HG03095 (cell line): ENCODE data around the gene MAPK8IP1.
"Not testable (repeated sequence)": the region's sequence is repeated elsewhere in the genome, so short reads cannot be mapped to it uniquely, and the experiment has no call there.

Experiments
- ATAC-seq: cut with Tn5 transposase; IDR thresholded peaks from one replicate; pipeline ENCODE4 v1.9.1; 2021; ENCODE audit warnings: moderate library complexity; ENCODE audit not compliant: unreplicated experiment

MAPK8IP1 gene

GRCh38 chr11:45889555-45889954 is 4.1 kb downstream of the MAPK8IP1 start:
- no peak for ATAC-seq

- ATAC-seq = no peak
Measured at GRCh38 chr11:45889966-45890365, 4.5 kb downstream of the MAPK8IP1 start.

GRCh38 chr11:45890886-45891550 is 5.6 kb downstream of the MAPK8IP1 start:
- ATAC-seq = no peak

- no peak for ATAC-seq
Measured at GRCh38 chr11:45892856-45893255, 7.4 kb downstream of the MAPK8IP1 start.

- no peak for ATAC-seq
Measured at GRCh38 chr11:45894555-45895247, 9.2 kb downstream of the MAPK8IP1 start.

GRCh38 chr11:45895553-45896259 is 10.3 kb downstream of the MAPK8IP1 start:
- ATAC-seq = no peak

- no peak for ATAC-seq
Measured at GRCh38 chr11:45896422-45896984, 11.1 kb downstream of the MAPK8IP1 start.

- ATAC-seq = no peak
Measured at GRCh38 chr11:45897556-45897955, 12.1 kb downstream of the MAPK8IP1 start.

- ATAC-seq = no peak
Measured at GRCh38 chr11:45899086-45899447, 13.6 kb downstream of the MAPK8IP1 start.

GRCh38 chr11:45899448-45900174 is 14.2 kb downstream of the MAPK8IP1 start:
- ATAC-seq = peak; percentile 66

GRCh38 chr11:45900175-45900800 is 14.8 kb downstream of the MAPK8IP1 start:
- ATAC-seq = not testable (repeated sequence)

- no peak for ATAC-seq
Measured at GRCh38 chr11:45900916-45901617, 15.6 kb downstream of the MAPK8IP1 start.

- ATAC-seq = no peak
Measured at GRCh38 chr11:45901626-45902025, 16.2 kb downstream of the MAPK8IP1 start.

GRCh38 chr11:45902452-45903380 is 17.3 kb downstream of the MAPK8IP1 start:
- no peak for ATAC-seq

GRCh38 chr11:45904309-45904915 is 19.0 kb downstream of the MAPK8IP1 start:
- ATAC-seq = no peak

- ATAC-seq = no peak
Measured at GRCh38 chr11:45905095-45905494, 19.6 kb downstream of the MAPK8IP1 start.

- ATAC-seq = not testable (repeated sequence)
Measured at GRCh38 chr11:45905576-45905975, 20.1 kb downstream of the MAPK8IP1 start.

GRCh38 chr11:45906096-45906682 is 20.7 kb downstream of the MAPK8IP1 start:
- ATAC-seq = no peak
